ENCODE results near the gene LRRC66.

Gene LRRC66

GRCh38 chr4:52010986-52011385, 9.2 kb downstream of the LRRC66 start:
- Histone ChIP-seq H3K9me3 (ENCODE audit: control insufficient read depth in 1 of 2, low read length in 2 of 2) (no peaks in the 10 kb centered on the region), H3K27ac (ENCODE audit: low read length) (no peak overlapping the region), H3K27me3 (ENCODE audit: low read depth, low read length) (no peaks in the 10 kb centered on the region), H3K4me3 (ENCODE audit: low read depth in 1 of 2, low read length in 2 of 2) (no peak overlapping the region), H3K36me3 (ENCODE audit: control insufficient read depth in 1 of 2, insufficient read depth in 2 of 2, low read length in 2 of 2) (peaks cover 0 to 5% of the 10 kb centered on the region in 2 donors), H3K4me1 (ENCODE audit: control insufficient read depth in 1 of 2, insufficient read depth in 2 of 2, low read length in 2 of 2) (no peaks in the 10 kb centered on the region)

- H3K27ac ChIP-seq (ENCODE audit: low read length): no peak overlapping the region
- H3K9me3 ChIP-seq (ENCODE audit: control insufficient read depth in 1 of 2, low read length in 2 of 2): no peaks in the 10 kb centered on the region
- no peak overlapping the region for H3K4me3 ChIP-seq (ENCODE audit: low read depth in 1 of 2, low read length in 2 of 2)
- H3K4me1 ChIP-seq (ENCODE audit: control insufficient read depth in 1 of 2, insufficient read depth in 2 of 2, low read length in 2 of 2): no peaks in the 10 kb centered on the region
- H3K27me3 ChIP-seq (ENCODE audit: low read depth, low read length): no peaks in the 10 kb centered on the region
- H3K36me3 ChIP-seq (ENCODE audit: control insufficient read depth in 1 of 2, insufficient read depth in 2 of 2, low read length in 2 of 2): no peaks in the 10 kb centered on the region
These were observed 13.3 kb downstream of the LRRC66 start for GRCh38 chr4:52006887-52007286.

- Histone ChIP-seq H3K4me3 (ENCODE audit: low read depth in 1 of 2, low read length in 2 of 2) (no peak overlapping the region), H3K36me3 (ENCODE audit: control insufficient read depth in 1 of 2, insufficient read depth in 2 of 2, low read length in 2 of 2) (no peaks in the 10 kb centered on the region), H3K4me1 (ENCODE audit: control insufficient read depth in 1 of 2, insufficient read depth in 2 of 2, low read length in 2 of 2) (no peaks in the 10 kb centered on the region), H3K9me3 (ENCODE audit: control insufficient read depth in 1 of 2, low read length in 2 of 2) (no peaks in the 10 kb centered on the region), H3K27ac (ENCODE audit: low read length) (no peak overlapping the region), H3K27me3 (ENCODE audit: low read depth, low read length) (no peaks in the 10 kb centered on the region)
These were observed 14.4 kb downstream of the LRRC66 start for GRCh38 chr4:52005604-52006273.

GRCh38 chr4:52004414-52004813, 15.7 kb downstream of the LRRC66 start:
- Histone ChIP-seq H3K27ac (ENCODE audit: low read length) (no peak overlapping the region), H3K4me1 (ENCODE audit: control insufficient read depth in 1 of 2, insufficient read depth in 2 of 2, low read length in 2 of 2) (no peaks in the 10 kb centered on the region), H3K9me3 (ENCODE audit: control insufficient read depth in 1 of 2, low read length in 2 of 2) (no peaks in the 10 kb centered on the region), H3K27me3 (ENCODE audit: low read depth, low read length) (no peaks in the 10 kb centered on the region), H3K4me3 (ENCODE audit: low read depth in 1 of 2, low read length in 2 of 2) (no peak overlapping the region), H3K36me3 (ENCODE audit: control insufficient read depth in 1 of 2, insufficient read depth in 2 of 2, low read length in 2 of 2) (no peaks in the 10 kb centered on the region)

GRCh38 chr4:52001616-52002015, 18.5 kb downstream of the LRRC66 start:
- Histone ChIP-seq H3K4me1 (ENCODE audit: control insufficient read depth in 1 of 2, insufficient read depth in 2 of 2, low read length in 2 of 2) (no peaks in the 10 kb centered on the region), H3K27me3 (ENCODE audit: low read depth, low read length) (no peaks in the 10 kb centered on the region)

GRCh38 chr4:51999250-51999649, 20.9 kb downstream of the LRRC66 start:
- no peak overlapping the region for H3K27ac ChIP-seq (ENCODE audit: low read length)
- no peaks in the 10 kb centered on the region for H3K27me3 ChIP-seq (ENCODE audit: low read depth, low read length)
- no peaks in the 10 kb centered on the region for H3K4me1 ChIP-seq (ENCODE audit: control insufficient read depth in 1 of 2, insufficient read depth in 2 of 2, low read length in 2 of 2)
- no peak overlapping the region for H3K4me3 ChIP-seq (ENCODE audit: low read depth in 1 of 2, low read length in 2 of 2)
- peaks cover 0 to 3% of the 10 kb centered on the region in 2 donors for H3K9me3 ChIP-seq (ENCODE audit: control insufficient read depth in 1 of 2, low read length in 2 of 2)
- peaks cover 0 to 3% of the 10 kb centered on the region in 2 donors for H3K36me3 ChIP-seq (ENCODE audit: control insufficient read depth in 1 of 2, insufficient read depth in 2 of 2, low read length in 2 of 2)

More at GRCh38 chr4:52001616-52002015, 18.5 kb downstream of the LRRC66 start:
- Histone ChIP-seq H3K36me3 (ENCODE audit: control insufficient read depth in 1 of 2, insufficient read depth in 2 of 2, low read length in 2 of 2) (no peaks in the 10 kb centered on the region), H3K27ac (ENCODE audit: low read length) (no peak overlapping the region), H3K9me3 (ENCODE audit: control insufficient read depth in 1 of 2, low read length in 2 of 2) (no peaks in the 10 kb centered on the region), H3K4me3 (ENCODE audit: low read depth in 1 of 2, low read length in 2 of 2) (no peak overlapping the region)

- Histone ChIP-seq H3K36me3 (ENCODE audit: control insufficient read depth in 1 of 2, insufficient read depth in 2 of 2, low read length in 2 of 2) (peaks cover 0 to 3% of the 10 kb centered on the region in 2 donors), H3K9me3 (ENCODE audit: control insufficient read depth in 1 of 2, low read length in 2 of 2) (peaks cover 0 to 3% of the 10 kb centered on the region in 2 donors), H3K4me1 (ENCODE audit: control insufficient read depth in 1 of 2, insufficient read depth in 2 of 2, low read length in 2 of 2) (no peaks in the 10 kb centered on the region), H3K27me3 (ENCODE audit: low read depth, low read length) (no peaks in the 10 kb centered on the region), H3K4me3 (ENCODE audit: low read depth in 1 of 2, low read length in 2 of 2) (no peak overlapping the region), H3K27ac (ENCODE audit: low read length) (no peak overlapping the region)
These were observed 21.3 kb downstream of the LRRC66 start for GRCh38 chr4:51998837-51999236.

- Histone ChIP-seq H3K27me3 (ENCODE audit: low read depth, low read length) (no peaks in the 10 kb centered on the region), H3K27ac (ENCODE audit: low read length) (no peak overlapping the region), H3K4me3 (ENCODE audit: low read depth in 1 of 2, low read length in 2 of 2) (no peak overlapping the region), H3K36me3 (ENCODE audit: control insufficient read depth in 1 of 2, insufficient read depth in 2 of 2, low read length in 2 of 2) (peaks cover 0 to 3% of the 10 kb centered on the region in 2 donors), H3K9me3 (ENCODE audit: control insufficient read depth in 1 of 2, low read length in 2 of 2) (peaks cover 0 to 3% of the 10 kb centered on the region in 2 donors), H3K4me1 (ENCODE audit: control insufficient read depth in 1 of 2, insufficient read depth in 2 of 2, low read length in 2 of 2) (no peaks in the 10 kb centered on the region)
These were observed 22.5 kb downstream of the LRRC66 start for GRCh38 chr4:51997647-51998046.

- no peaks in the 10 kb centered on the region for H3K27me3 ChIP-seq (ENCODE audit: low read depth, low read length)
- no peaks in the 10 kb centered on the region for H3K4me1 ChIP-seq (ENCODE audit: control insufficient read depth in 1 of 2, insufficient read depth in 2 of 2, low read length in 2 of 2)
- H3K27ac ChIP-seq (ENCODE audit: low read length): no peak overlapping the region
- H3K4me3 ChIP-seq (ENCODE audit: low read depth in 1 of 2, low read length in 2 of 2): no peak overlapping the region
- peaks cover 3 to 6% of the 10 kb centered on the region in 2 donors for H3K9me3 ChIP-seq (ENCODE audit: control insufficient read depth in 1 of 2, low read length in 2 of 2)
- peaks cover 0 to 3% of the 10 kb centered on the region in 2 donors for H3K36me3 ChIP-seq (ENCODE audit: control insufficient read depth in 1 of 2, insufficient read depth in 2 of 2, low read length in 2 of 2)
These were observed 24.4 kb downstream of the LRRC66 start for GRCh38 chr4:51995647-51996220.

- no peak overlapping the region for H3K27ac ChIP-seq (ENCODE audit: low read length)
- no peaks in the 10 kb centered on the region for H3K36me3 ChIP-seq (ENCODE audit: control insufficient read depth in 1 of 2, insufficient read depth in 2 of 2, low read length in 2 of 2)
- H3K4me1 ChIP-seq (ENCODE audit: control insufficient read depth in 1 of 2, insufficient read depth in 2 of 2, low read length in 2 of 2): peaks cover 0 to 3% of the 10 kb centered on the region in 2 donors
- H3K4me3 ChIP-seq (ENCODE audit: low read depth in 1 of 2, low read length in 2 of 2): no peak overlapping the region
- no peaks in the 10 kb centered on the region for H3K27me3 ChIP-seq (ENCODE audit: low read depth, low read length)
- H3K9me3 ChIP-seq (ENCODE audit: control insufficient read depth in 1 of 2, low read length in 2 of 2): peaks cover 0 to 2% of the 10 kb centered on the region in 2 donors
These were observed 54.3 kb downstream of the LRRC66 start for GRCh38 chr4:51965862-51966261.

GRCh38 chr4:51963841-51964517, 56.2 kb downstream of the LRRC66 start:
- Histone ChIP-seq H3K27me3 (ENCODE audit: low read depth, low read length) (no peaks in the 10 kb centered on the region), H3K4me1 (ENCODE audit: control insufficient read depth in 1 of 2, insufficient read depth in 2 of 2, low read length in 2 of 2) (peaks cover 0 to 3% of the 10 kb centered on the region in 2 donors), H3K4me3 (ENCODE audit: low read depth in 1 of 2, low read length in 2 of 2) (no peak overlapping the region), H3K9me3 (ENCODE audit: control insufficient read depth in 1 of 2, low read length in 2 of 2) (peaks cover 0 to 2% of the 10 kb centered on the region in 2 donors), H3K27ac (ENCODE audit: low read length) (no peak overlapping the region), H3K36me3 (ENCODE audit: control insufficient read depth in 1 of 2, insufficient read depth in 2 of 2, low read length in 2 of 2) (no peaks in the 10 kb centered on the region)

Data from muscle layer of duodenum (tissue), 2 donors.